Stimulated activated CD8-positive, alpha-beta memory T cell treated with anti-CD3 and anti-CD28 coated beads, Interleukin-4, amount 100 ng/mL, for 1 hour (primary cell): ENCODE data around the gene KIF26B.

Experiments used
- DNase-seq, 2 donors: peaks; one replicate each; pipeline ENCODE4 v3.0.0-alpha.2; 2020; ENCODE audit warnings: low read depth in 2 of 2, low spot score in 1 of 2

KIF26B gene

DNA sequence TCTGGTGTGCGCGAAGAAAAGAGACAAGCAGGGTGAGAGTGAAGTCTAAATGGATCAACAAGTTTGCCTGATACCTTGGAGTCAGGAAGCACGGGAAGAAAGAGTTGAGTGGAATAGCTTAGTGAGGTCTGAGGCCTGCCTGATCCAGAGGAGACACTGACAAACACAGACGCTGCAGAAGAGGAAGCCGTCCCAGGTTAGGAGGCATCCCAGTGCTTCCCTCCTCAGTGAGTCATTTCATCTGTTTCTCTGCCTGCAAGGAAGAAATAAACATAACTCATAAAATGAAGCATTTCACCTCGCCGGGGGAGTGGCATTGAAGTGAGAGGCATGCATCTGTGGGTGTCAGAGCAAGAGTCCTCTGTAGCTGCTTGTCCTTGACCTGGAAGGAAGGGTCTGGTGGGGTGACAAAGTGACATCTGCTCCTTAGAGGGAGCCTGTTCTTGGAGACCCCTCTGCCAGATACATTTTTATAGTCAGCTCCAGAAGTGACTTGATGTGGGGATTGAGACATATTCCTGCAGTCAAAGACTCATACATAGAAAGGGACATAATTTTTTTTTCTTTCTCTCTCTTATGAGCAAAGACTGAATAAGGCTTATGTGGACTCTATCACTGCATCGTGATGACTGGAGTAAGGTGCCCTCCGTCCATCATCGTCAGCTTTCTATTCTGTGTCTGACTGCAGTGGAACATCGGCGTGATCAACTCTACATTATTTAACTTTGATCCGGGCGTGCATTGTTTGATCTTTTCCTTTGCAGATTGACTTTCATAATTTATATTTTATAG is 256.7 kb downstream of the KIF26B start:
- DNase-seq: no peak

DNA sequence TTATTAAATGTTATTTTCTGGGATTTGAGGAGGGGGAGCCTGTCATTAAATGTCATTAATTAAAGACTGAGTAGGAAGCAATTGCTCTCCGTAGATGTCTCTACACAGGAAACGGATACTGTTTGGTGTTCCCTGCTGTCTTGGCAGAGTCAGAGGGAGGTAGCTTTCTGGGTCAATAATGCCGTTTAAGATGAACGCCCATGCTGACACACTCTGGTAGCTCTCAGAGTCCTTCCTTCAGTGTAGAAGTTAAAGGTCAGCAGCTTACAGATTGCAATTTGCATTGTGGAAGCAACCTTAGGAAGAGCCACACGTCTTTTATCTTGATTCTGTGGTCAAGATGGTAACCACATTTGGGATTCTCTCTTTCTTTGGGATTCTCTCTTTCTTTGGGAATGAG is 257.5 kb downstream of the KIF26B start:
- DNase-seq: no peak

DNA sequence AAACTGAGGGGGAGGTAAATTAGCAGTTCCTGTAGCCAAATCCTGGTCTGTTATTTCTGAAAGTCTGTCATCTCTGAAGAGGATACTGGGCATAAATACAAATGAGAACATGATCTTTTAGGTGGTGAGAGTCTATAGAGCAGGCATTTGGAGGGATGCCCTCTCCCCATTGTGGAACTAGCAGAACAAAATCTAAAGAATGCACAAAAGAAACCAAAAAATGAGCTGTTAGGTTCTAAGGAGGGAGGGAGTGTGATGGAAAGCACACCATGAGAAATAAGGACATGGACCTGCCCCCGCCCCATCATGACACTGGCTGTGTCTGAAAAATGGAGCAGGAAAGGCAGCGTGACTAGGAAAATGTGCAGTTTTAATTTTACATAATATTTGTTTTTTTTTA is 262.0 kb downstream of the KIF26B start:
- no peak for DNase-seq

DNA sequence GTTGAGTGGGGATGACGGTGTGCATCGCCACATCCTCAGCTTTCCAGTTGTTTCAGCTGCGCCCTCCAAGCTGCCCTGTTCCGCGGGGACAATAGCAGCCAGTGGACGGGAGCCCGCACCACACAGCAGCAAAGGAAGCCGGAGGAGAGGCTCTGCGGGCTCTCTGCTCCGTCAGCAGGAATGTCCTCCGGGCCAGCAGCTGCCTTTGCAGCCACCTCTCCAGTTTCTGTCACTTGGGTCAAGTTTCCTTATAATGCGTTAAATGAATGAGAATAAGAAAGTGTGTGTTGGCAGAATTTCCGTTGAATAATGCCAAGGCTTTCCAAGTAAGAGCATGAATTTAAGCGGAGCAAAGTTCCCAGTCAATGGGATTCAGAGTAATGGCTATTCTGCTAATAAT is 263.3 kb downstream of the KIF26B start:
- DNase-seq: no peak

DNA sequence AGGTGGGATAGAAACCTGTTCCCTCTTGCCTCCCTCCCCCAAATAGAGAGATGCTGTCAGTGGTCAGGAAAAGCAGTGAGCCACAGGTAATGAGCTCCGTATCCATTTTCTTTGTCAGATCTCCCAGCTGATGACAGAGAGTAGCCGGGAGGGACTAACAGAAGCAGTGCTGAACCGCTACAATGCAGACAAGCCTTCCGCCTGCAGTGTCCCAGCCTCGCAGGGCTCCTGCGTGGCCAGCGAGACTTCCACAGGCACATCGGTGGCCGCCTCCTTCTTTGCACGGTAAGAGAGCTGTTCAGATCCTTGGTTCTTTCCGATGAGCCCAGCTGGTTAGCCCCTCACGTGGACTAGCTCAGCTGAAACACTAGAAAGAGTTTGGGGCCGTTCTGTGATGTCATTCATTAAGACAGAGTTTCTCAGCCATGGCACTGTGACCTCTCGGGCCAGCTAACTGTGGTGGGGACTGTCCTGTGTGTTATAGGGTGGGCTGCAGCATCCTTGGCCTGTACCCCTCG is 264.7 kb downstream of the KIF26B start:
- no peak for DNase-seq

DNA sequence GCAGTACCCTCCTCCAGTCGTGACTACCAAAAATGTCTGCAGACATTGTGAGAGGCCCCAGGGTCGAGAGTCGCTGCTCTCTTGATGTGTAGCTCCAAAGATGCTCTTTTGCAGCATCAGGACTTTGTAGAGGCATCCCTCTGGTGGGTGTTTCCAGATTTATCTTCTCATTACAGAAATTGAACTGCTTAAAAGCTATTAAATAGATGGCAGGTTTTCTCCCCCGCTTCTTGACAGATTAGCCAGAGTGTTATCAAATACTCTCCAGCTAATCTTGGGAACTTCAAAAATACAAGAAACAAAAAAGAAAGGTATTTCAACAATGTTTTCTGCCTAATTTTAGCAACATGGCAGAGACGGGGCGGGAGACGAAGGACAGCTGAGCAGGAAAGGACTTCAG is 265.2 kb downstream of the KIF26B start:
- no peak for DNase-seq

DNA sequence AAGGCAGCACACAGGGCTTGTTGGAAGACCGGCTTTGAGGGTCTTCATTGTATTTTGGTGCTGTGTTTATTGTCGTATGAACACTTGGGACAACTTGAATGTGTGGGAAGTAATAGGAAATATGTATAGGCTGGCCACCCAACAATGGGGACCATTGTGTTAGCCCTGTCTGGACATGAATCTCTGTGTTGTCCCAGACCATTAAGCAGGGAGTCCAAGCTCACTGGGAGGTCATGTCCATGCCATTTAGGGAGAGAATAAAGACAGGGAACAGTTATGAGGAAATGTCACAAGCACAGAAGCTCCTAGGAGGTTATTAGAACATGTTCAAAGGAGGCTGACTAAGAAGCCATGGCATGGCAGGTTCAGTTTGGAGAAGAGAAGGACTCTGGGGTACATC is 266.1 kb downstream of the KIF26B start:
- no peak for DNase-seq

DNA sequence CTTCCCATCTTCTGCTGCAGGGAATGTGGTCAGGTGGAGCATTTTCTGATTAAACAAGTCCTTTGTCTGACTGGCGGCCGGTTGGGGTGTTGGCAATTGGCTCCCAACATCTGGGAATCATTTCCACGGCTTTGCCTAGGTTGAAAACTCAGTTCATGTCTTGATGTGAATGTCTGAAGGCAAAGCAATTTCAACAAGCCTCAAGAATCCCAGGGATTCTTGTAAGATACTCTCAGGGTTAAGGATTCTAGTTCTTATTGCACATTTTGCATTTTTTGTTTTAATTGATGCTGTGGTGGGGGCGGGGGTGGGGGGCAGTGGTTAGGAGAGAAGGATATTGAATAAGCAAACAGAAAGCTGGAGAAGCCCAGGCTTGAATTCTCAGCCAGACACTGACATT is 273.9 kb downstream of the KIF26B start:
- no peak for DNase-seq

DNA sequence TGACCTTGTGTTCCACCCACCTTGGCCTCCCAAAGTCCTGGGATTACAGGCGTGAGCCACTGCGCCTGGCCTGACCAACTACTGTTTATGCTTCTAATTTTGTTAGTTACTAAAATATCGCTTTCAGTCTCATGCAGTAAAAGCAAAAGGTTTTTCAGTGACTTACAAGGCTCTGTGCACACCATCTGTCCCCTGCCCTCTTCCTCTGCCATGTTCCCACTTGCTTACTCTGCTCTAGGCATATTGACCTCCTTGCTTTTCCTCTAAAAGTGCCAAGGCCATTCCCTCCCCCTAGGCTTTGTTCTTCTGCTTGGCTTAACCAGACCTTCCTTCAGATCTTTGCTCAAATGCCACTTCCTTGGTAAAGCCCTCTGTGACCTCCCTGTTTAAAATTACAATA is 276.9 kb downstream of the KIF26B start:
- no peak for DNase-seq

DNA sequence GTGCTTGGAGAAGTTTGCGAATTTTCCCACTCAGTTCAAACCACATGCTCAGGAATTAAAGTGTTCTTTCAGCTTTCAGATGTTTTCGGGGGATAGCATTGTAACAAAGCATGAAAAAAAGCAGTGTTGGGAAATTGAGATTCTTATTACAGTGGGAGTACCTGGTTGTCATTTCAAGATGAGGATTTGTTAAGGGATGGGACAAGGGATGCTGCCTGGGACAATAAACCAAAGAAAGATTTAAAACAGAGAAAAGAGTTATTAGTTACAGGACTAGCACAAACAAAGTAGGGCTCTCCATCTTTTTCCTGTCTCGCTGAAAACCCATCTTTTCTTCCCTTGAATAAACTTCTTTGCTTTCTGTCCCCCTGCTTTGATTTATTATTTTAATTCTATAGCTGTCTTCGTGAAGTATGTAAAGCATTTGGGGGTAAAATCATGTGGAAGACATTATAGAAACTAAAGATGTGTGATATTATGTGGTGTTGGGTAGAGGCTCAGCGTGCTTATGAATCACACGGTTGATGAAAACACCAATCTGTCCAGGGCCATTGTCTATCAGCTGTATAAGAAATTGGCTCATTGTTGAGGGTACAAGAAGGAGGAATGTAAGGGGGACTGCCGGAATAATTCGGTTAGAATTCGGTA is 277.6 kb downstream of the KIF26B start:
- DNase-seq: no peak

DNA sequence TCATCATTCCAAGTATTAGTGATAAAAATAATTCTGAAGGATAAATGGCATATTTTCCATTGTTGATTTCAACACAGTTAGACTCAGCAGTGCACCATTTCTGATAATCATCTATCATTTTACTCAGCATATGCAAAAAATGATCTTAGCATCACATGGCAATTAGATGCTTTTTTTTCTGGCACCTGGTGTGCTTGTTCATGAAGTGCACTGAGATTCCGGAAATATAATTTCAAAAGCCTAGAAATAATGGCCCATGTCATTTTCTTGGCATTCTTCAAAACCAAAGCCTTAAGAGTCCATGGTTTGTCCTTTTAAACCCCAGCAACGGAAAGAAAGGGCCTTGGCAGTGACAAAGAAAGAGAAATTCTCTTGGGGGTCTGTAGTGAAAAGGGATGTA is 278.8 kb downstream of the KIF26B start:
- no peak for DNase-seq

DNA sequence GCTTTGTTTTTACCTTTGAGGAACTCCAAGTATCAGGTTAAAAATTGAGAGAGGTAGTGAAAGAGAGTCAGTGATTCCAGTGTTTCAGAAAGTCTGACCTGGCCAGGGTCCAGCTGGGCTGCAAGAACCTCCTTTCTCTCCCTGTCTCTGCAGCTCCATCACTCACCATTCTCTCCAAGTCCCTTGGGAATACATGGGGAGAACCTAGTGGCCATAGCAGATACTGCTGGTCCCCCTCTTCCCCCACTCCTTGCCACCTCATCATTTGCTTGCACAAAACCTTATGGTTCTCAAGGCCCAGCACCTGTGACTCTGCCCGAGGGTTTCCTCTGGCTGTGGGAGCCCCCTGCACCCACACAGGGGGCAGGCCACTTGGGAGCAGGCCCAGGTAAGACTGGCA is 279.5 kb downstream of the KIF26B start:
- DNase-seq: no peak

DNA sequence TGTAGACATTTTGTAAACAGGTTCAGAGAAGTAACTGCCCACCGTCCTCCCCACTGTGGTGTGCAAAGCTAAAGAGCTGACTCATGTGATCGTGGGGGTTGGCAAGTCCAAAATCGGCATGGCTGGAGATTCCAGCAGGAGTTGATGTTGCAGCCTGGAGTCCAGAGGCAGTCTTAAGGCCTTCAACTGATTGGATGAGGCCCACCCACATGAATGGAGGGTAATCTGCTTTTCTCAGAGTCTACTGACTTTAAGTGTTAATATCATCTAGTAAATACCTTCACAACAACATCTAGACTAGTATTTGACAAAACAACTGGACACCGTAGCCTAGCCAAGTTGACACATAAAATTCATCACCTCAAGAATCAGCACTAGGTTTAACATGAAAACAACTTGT is 281.6 kb downstream of the KIF26B start:
- no peak for DNase-seq

DNA sequence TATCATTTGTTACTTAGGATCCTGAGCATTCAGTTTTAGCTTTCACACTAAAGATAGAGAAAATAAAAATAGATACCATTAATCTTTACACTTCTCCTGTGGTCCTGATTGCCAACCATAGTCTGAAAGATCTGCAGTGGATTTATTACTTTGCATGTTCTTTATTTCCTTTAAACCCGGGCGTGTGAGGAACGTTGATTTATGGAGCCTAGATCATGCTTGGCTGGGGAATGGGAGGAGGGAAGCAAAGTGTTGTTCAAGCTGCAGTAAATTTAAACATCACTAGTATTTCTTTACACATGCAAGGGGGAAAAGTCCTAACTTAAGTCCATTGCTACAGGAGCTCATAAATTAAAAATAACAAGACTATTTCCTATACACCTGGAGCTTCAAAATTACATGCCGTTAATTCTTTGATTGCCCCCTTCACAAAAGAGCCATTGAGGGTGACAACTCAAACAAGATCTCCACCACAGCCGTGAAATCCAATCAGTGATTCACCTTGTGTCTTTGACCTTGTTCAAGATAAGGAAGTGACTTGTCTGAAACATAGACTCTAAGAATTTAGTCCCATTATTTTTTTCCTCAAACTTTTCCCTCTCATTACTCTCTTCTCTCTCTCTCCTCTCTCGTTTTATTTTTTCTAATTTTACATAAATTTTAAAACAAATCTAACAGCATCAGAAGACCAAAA is 282.7 kb downstream of the KIF26B start:
- DNase-seq: no peak

DNA sequence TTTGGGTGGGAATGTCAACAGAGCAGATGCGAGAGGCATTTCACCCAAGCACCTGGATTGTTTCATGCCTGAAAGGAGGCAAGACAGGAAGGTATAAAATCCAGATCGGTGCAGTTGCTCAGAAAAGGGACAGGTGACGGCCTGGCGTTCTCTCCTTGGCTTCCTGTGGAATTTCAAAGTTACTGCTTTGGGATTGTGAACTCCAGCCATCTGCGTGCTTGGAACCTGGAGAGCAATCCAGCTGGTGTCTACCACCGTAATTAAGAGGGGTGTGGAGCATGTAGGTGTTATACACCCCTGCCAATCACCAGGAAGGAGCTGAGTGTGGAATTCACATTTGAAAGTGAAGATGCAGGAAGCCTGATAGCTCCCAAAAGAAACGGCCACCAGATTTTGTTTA is 286.1 kb downstream of the KIF26B start:
- no peak for DNase-seq

DNA sequence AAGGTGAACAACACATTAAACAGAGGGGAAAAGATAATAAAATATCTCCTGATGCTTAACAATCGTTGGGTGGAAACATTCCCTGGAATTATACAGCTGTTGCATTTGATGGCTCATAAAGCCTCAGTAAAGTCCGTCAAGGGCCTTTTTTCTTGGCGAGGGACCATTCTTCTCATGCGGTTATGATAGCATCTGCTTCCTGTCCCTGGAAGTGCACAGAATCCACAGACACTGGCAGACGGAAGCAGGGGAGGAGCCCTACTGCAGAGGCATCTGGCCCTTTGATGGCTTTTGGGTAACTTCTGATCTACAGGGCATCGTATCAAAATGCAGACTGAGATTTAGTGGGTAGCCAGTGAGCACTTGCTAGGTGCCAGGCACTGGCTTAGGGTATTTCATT is 286.9 kb downstream of the KIF26B start:
- DNase-seq: no peak

DNA sequence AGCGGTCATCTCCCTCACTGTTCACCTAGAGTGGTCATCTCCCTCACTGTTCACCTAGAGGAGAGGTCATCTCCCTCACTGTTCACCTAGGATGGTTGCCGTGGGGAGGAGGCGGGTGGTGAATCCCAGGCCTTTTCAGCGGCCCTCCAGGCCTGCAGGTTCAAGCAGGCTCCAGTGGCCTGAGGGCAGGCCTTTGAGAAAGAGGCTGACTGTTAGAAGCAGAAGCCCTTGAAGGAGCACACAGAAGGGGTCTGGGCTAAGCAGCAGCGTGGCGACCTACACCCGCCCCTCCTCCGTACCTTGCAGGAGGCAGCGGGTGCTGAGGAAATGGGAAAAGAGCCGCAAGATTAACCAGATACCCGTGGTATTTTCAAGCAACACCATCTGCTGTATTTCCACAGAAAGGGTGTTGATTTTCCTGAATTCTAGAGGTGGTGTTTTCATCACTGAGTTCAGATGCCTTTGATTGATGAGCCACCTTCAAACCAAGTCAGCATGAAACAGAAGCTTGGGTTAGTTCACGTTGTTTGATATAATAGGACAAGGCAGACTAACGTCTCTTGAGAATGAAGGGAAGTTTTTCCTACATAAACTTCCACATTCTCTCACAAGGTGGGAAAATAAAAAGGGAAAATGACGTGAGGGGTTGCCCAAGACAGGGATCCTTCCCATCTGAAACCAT is 289.5 kb downstream of the KIF26B start:
- DNase-seq: no peak

DNA sequence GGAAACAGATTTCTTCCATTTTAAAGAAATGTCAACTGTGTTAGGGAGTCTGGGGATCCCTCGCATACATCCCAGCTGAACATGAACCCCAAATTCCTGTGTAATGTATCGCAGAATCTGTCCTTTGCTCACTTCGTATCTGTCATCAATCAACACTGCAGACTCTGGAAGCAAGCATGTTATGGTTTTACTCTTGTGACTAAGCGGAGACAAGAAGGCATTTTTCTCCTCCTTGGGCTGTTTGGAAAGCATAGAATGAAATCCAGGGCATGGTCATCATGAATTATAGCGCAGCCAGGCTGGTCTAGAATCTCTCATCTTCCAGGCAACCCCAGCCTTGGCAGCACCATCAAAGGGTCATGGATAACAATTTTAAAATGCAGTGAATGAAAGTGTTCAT is 290.2 kb downstream of the KIF26B start:
- DNase-seq: no peak

DNA sequence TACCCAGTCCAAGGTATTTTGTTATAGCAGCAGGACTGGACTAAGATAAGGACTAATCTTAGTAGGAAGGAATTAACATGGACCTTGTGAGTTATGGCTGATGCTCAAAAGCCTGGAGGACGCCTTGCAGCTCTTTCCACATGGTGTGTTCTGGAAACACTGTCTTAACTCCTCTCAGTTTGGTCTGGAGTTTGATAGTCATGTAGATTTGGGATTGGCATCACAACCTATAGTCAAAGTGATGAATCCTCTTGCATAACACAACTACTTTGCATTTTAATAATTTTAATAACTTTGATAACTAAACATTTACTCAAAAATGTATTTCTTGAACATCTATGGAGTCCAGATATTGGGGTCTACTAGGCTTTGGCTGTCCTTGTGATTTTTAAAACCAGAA is 293.7 kb downstream of the KIF26B start:
- DNase-seq: no peak

DNA sequence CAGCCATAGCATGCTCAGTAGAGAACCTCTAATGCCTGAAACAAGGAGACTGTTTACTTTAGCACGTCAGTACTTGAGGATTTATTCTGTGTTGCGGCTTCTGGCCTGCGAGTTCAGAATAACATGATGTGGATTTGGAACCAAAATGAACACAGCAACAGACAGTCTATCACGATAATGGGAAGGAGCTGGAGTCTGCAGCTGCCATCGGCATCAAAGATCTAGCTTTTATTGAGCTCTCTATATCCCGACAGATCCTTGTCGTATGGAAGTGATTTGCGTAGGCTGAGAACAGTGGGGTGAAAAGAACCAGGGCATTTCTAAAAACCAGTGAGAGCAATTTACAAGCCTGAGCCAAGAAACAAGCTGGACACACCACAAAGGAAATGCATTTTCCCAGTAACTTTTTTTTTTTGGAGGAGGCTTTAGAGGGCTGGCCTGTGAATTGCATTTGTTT is 294.2 kb downstream of the KIF26B start:
- DNase-seq: no peak

DNA sequence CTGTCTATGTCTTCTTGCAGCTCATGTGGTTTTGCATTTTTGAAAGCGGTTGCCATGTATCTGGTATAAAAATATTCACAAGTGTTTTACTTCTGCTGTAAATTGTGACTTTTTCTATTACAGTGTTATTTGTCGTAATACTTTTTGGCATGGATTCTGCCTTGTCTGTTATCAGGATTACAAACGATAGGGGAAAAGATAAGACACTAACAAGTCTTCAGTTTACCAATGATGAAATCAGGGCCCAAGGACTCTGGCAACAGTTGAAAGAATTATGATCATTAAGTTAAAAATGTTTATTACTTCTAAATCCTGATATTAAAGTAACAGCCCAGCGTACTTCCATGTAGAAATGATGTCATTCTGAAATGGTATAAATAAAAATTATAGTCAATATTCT is 298.8 kb downstream of the KIF26B start:
- no peak for DNase-seq

DNA sequence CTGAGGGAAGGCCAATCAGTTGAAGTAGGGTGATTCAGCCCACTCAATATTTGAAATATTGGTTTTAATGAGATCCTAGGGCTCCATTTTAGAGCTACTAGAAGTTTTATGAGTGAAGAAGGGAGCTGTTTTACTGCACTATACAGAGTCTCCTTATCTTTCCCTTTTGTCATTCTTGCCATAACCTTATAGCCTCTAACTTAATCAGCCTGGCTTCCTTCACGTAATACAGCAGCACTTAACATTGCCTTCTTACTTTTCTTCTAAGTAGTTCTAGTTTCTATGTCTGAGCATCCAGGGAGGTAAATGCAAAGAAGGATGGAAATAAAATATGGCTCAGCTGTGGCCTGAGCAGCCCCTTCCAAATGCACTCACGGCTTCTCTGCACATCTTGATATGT is 299.3 kb downstream of the KIF26B start:
- no peak for DNase-seq
